ENCODE measurements around the gene ACSS1.

The ACSS1 gene

GRCh38 chr20:25046181-25046641 lies 11.7 kb downstream of the ACSS1 start:
- DNase-seq (ENCODE audit: low spot score) = no peak

DNA sequence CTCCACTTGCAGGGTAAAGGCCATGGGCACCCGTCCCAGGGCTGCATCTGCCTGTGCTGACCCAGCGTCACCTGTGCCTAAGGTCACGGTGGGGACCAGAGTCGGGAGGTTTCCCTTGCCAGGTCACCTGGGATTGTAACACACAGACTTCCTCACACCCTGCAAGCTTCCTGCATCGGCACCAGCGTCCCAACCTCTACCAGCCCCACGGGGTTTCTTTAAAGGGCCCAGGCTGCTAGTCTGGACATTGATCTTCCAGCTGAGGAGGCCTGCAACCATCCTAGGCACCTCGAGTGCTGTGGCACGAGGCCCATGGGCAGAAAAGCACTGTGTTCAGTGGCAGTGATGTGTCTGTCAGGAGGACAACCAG lies 12.6 kb downstream of the ACSS1 start:
- DNase-seq (ENCODE audit: low spot score) = no peak

- DNase-seq (ENCODE audit: low spot score) = no peak
Measured at GRCh38 chr20:25044660-25045342, 13.1 kb downstream of the ACSS1 start.

DNA sequence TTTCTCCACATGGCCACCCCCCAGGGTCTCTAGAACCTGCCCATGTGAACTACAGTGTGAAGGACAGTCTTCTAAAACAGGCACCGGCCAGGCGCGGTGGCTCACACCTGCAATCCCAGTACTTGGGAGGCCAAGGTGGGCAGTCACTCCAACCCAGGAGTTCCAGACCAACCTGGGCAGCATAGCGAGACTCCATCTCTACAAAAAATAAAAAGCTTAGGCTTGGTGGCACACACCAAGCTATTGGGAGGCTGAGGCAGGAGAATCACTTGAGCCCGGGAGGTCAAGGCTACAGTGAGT lies 13.7 kb downstream of the ACSS1 start:
- DNase-seq (ENCODE audit: low spot score) = no peak

GRCh38 chr20:25043499-25044260 lies 14.3 kb downstream of the ACSS1 start:
- no peak for DNase-seq (ENCODE audit: low spot score)

DNA sequence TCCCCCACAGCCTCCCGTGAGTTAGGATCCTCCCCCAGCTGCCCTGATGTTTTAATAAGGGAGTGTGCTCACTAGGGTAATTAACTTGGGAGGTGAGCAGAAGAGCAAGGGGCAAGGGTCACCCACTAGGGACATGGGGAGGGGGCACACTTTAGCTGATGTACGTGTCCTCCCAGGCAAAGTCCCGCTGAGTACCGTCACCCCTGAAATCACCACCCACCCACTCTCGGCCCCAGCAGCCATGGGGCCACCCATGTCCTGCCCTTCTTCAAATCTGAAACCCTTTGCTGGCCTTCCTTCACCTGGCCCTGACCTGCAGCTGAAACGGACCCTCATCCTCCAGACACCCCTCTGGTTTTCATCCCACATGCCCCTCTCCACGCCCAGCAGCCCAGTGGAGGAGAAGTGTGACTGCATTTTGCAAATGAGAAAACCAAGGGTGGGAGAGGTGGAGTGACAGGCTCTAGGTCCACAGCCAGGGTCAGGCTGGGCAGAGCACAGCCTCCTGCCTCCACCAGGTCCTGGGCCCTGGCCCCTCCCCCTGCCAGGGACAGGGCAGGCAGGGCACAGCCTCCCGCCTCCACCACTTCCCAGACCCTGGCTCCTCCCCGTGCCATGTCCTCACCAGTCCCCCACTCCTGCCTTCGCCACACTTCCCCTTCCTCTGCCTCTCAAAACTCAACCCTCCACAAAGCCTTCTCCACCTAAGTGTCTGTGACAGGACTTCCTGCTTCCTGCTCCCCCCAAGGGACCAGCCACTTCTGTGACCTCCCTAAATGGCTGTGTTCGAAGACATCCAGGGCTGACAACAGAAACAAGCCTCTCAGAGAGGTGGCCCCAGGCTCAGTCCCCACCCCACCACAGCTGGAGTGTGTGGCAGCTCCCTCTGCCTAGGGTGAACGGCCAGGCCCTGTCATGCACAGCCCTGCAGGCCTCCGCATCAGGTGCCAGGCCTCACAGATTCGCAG lies 15.1 kb downstream of the ACSS1 start:
- DNase-seq (ENCODE audit: low spot score) = peak; percentile 69

DNA sequence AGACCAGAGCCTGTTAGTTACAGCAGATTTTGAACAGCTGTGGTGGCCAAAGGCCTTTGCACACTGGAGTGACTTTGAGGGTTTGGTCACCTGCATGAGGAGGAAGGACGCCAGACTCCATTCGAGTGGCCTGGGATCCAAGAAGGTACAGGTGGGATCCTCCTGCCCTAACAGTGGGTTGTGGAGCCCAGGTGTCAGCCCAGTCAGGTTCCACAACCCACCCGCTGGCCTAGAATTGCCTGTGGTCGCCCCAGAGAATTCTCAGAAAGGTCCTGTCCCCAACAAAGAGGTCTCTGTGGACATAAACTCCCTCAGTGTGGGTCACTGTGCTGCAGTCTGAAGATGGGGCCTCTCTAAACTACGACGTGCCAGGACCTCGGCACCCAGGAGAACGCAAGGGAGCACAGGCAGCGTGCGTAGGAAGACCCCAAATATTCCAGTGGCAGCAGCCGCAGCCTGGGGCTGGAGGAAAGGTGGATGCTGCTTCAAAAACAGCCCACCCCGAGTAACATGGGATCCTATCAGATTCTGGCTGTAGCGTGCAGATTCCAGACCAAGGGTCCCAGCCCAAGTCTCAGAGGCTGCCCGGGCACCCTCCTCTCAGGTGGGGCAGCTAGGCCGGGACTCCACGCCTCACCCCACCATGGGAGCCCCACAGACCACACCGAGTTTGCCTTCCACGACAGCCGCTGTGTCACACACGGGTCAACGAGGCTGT lies 16.0 kb downstream of the ACSS1 start:
- no peak for DNase-seq (ENCODE audit: low spot score)

DNA sequence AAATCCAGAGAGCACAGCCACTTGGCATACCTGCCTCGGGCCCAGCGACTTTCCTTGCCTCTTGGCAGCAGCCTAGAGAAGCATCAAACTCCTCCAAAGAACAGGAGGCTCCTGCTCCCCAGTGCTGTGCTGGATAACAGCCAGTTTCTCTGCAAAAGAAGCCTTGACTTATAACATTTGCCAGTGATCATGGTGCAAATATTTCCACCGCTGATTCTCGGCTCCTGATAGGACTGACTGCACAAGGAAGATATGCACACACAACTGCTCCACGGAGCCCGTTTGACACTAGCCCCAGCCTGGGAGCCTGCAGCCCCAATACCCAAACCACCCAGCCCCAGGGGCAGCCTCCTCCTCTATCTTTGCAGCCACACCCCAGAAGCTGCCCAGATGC lies 17.5 kb downstream of the ACSS1 start:
- no peak for DNase-seq (ENCODE audit: low spot score)

DNA sequence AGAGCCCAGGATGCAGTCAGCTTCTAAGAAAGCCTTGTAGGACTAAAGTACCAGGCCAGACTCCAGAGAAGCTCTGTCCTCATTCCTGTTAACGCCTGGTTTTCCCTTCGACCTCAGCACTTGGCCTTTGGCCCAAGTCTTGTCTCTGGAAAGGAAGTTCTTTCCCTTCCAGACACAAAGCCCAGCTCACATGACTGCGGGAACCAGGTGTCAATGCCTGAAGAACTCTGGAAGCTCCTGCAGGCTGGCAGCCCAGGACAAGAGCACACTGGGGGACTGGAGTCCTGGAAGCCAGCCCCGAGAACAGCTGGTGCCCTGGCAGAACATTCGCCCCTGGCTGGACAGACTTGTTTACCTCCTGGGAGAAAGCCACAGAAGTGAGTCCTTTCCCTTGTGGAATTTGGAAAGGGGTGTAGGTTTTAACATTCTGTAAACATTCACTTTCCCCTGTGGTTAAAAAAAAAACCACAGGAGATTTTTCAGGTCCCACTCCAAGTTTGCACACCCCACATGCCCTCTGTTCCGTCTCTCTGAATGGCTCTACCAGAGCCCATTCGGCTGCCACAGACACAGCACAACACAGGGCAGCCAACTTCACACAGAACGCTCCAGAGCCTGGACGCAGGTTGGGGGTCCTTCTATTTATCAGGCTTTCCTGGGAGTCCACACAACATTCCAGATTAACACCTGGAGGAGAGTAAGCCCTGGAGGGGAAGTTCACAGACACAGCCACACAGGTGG lies 18.1 kb downstream of the ACSS1 start:
- no peak for DNase-seq (ENCODE audit: low spot score)

- DNase-seq (ENCODE audit: low spot score) = no peak
Measured at GRCh38 chr20:25038591-25039015, 19.3 kb downstream of the ACSS1 start.

GRCh38 chr20:25038103-25038410 lies 19.9 kb downstream of the ACSS1 start:
- no peak for DNase-seq (ENCODE audit: low spot score)

DNA sequence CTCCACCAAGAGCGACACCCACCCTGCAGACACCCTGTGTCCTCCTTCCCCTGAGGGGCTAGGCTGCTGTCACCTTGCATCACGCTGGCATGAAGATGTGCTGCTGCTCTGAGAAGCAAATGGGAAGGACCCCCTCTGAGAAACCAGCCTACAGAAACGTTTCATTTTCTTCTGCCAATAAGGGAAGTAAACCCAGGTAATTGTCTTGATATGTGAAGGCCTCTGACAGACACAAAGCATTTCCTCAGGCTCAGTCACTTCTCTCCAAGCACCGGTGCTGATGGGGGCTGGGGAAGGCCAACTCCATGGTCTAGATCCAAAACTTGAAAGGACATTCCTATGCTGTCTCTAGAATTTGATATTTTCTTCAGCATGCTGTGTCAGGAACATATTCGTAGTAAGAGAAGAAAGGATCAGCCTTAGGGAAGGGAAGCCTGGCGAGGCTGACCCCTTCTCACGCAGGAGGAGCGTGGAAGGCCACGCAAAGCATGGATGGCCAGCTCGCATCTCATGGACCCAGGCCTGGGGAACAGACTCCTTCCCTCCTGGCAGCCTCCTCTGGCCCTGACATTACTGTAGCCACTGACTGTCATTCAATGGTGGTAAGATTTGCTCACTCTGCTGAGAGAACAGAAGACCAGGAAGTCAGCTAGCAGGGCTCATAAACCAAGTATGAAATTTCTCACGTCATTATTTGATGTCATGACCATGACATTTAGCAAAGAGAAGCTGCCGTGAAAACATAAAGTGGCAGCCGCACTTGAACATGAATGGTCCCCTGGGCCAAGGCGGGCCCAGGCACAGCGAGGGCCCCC lies 20.4 kb downstream of the ACSS1 start:
- DNase-seq (ENCODE audit: low spot score) = no peak

DNA sequence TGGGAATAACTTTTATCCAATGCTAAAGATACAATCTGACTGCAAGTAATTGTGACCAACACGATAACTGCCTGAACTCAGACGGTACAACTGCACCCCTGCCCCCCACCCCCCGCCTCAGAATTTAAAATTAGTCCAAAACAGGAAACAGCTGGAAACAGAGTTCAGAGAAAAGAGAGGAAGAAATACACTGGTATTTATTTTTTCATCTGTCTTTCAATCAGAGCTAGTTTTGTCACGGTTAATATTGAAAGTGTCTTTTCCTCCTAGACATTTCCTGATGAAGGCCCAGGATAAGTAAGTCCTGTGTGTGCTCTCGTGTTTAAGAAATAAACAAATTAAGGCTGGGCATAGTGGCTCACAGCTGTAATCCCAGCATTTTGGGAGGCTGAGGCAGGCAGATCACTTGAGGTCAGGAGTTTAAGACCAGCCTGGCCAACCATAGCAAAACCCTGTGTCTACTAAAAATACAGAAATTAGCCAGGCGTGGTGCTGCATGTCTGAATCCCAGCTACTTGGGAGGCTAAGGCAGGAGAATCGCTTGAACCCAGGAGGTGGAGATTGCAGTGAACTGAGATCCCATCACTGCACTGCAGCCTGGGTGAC lies 21.5 kb downstream of the ACSS1 start:
- no peak for DNase-seq (ENCODE audit: low spot score)

GRCh38 chr20:25035921-25036320 lies 22.0 kb downstream of the ACSS1 start:
- peak; percentile 34 for DNase-seq (ENCODE audit: low spot score)

DNA sequence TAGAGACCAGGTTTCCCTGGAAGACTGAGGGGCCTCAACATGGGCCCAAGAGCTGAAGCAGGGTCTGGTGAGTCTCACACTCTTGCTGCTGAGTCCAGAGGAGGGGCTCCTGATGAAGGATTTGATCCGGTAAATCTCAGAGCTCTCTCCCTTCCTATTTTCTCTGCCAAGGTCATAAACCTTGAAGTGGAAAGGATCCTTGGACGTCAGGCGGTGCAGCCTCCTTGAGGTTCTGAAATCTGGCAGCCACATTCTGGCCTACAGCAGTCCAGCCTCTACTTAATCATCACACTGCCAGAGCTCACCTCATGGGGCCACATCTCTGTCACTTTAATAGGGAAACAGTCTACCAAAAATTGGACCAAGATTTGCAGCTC lies 24.0 kb downstream of the ACSS1 start:
- DNase-seq (ENCODE audit: low spot score) = no peak

GRCh38 chr20:25033265-25033923 lies 24.5 kb downstream of the ACSS1 start:
- no peak for DNase-seq (ENCODE audit: low spot score)

DNA sequence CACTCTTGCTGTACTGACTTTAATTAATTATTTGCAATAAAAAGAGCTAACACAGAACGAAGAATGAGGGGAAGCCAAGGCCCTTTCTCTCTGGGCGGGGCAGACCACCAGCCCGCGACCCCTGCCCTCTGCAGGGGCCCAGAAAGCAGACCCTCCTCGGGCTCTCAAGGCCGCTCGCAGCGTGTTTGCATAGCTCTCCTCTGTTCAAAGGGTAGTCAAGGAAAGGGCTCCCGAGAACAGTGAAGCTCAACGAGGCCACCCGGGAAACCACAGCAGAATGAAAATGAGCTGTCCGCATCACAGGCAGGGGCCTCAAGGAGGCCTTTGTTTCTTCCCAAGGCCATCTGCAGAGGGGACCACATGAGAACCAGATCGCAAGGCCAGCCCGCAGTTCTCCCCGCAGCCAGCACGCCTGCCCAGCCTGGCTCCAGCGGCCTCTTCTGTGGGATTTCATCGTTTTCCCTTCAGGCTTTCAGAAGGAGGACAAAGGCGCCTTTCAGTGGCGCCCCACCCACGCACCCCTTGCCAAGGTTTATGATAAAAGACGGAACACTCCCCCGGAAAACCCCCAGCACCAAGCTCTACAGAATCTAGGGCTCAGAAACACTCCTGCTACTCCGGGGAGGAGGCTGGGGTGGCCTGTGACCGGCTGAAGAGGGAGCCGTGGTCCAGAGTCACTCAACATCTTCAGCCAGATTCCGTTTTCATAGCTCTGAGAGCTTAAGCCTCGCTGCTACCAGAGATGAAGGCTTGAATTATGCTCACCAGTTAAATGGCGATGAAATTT lies 25.3 kb downstream of the ACSS1 start:
- DNase-seq (ENCODE audit: low spot score) = no peak

DNA sequence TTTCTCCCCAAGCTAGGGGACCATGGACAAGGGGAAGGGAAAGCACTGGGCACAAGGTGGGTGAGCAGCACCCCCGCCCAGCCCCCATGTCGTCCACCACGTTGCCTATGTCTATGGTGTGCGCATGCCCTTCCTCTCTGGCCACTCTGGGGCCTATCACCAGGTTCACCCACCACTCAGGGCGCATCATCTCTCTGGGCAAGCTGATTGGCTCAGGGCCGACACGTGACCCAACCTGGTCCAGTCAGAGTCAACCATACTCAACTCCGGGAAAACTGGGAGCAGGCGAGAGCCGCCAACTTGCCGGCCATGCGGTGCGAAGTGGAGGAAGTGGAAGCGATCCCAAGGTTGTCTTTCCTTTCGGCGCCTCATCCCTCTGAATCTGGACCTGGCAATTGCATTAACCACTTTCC lies 25.9 kb downstream of the ACSS1 start:
- no peak for DNase-seq (ENCODE audit: low spot score)

DNA sequence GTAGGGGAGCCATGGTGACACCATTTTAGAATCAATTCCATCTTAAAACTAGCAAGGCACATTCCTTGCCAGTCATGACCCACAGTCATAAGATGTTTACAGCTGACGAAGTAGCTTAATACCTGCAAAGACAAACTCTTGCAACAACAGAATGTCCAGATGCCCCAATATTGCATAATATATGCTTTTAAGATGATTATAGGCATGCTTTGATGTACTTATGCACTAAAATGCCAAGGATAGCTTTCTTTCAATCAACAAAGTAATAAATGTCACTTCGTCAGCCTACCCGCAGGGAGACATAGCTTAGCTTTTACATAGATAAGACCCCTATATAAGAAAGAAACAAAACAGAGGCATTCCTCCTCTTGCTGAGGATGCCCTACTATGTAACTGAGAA lies 26.7 kb downstream of the ACSS1 start:
- no peak for DNase-seq (ENCODE audit: low spot score)
